OCI-LY1 (cell line): Measurements from ENCODE around the gene FNIP1.

Experiments used
- CTCF ChIP-seq: fragments of 200-600 bp; sonication (generic), shearing (Covaris generic); IDR thresholded peaks from 2 replicates; pipeline ENCODE4 v1.5.1; 2017; ENCODE audit warnings: mild to moderate bottlenecking, antibody characterized with exemption, low read length, moderate library complexity, mixed read lengths
- EZH2 ChIP-seq: fragments of 200-600 bp; sonication (generic), shearing (Covaris generic); IDR thresholded peaks from 2 replicates; pipeline ENCODE4 v1.8.0; 2017; ENCODE audit warnings: borderline replicate concordance, mixed run types, mild to moderate bottlenecking, antibody characterized with exemption, low read length, moderate library complexity, mixed read lengths

GRCh38 chr5:131745155-131745554, 51.7 kb downstream of the FNIP1 start:
- TF ChIP-seq CTCF: no peak
- no peak for TF ChIP-seq EZH2
